ENCODE data around the gene EMX2. TPM values are rescaled to one million over a fixed set of nuclear protein-coding genes. Genes with fewer than 3 reads are reported as not detected.
"Not testable (repeated sequence)": the region's sequence is repeated elsewhere in the genome, so short reads cannot be mapped to it uniquely, and the experiment has no call there.

The EMX2 gene
- total and polyA plus RNA-seq, 10 of the 15 experiments (the other 5 are each of a cell fraction or from before 2014, with no cell fraction given) = 0.12 TPM; not detected in 9

DNA sequence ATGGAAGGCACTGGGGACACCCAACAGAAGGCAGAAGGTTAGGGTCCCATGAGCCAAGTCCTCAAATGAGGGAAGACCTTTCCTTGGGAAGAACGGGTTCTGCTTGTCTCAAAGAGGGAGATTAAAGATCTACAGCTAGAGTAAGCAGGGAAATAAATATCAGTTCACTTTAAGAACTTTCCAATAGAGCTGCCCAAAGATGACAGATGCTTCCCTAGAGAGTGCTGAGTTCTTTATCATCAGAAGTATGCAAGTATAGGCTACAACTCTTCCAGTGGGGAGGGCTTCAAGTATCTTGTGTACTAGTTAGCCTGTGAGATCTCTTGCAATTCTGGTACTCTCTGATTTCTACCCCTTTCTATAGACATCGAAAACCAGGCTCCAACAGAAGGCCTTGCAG, 39.4 kb downstream of the EMX2 start (continued):
- TF ChIP-seq, protein P1, sequence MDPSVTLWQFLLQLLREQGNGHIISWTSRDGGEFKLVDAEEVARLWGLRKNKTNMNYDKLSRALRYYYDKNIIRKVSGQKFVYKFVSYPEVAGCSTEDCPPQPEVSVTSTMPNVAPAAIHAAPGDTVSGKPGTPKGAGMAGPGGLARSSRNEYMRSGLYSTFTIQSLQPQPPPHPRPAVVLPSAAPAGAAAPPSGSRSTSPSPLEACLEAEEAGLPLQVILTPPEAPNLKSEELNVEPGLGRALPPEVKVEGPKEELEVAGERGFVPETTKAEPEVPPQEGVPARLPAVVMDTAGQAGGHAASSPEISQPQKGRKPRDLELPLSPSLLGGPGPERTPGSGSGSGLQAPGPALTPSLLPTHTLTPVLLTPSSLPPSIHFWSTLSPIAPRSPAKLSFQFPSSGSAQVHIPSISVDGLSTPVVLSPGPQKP (IDR thresholded peaks at IDR 0.05; ENCODE audit: low read depth, low read length) = no peak
- TF ChIP-seq PAX5 (IDR thresholded peaks at IDR 0.05; ENCODE audit: borderline replicate concordance, low read depth, low read length) = no peak
- TF ChIP-seq SMAD5 (IDR thresholded peaks at IDR 0.05; ENCODE audit: low read depth) = no peak
- TF ChIP-seq NFXL1 (IDR thresholded peaks at IDR 0.05; ENCODE audit: borderline replicate concordance) = no peak
- no peak for TF ChIP-seq ZSCAN29 (IDR thresholded peaks at IDR 0.05)
- no peak for TF ChIP-seq NR2F1 (conservative IDR thresholded peaks at IDR 0.05)
- TF ChIP-seq DPF2 (IDR thresholded peaks at IDR 0.05) = no peak
- TF ChIP-seq, protein P2, sequence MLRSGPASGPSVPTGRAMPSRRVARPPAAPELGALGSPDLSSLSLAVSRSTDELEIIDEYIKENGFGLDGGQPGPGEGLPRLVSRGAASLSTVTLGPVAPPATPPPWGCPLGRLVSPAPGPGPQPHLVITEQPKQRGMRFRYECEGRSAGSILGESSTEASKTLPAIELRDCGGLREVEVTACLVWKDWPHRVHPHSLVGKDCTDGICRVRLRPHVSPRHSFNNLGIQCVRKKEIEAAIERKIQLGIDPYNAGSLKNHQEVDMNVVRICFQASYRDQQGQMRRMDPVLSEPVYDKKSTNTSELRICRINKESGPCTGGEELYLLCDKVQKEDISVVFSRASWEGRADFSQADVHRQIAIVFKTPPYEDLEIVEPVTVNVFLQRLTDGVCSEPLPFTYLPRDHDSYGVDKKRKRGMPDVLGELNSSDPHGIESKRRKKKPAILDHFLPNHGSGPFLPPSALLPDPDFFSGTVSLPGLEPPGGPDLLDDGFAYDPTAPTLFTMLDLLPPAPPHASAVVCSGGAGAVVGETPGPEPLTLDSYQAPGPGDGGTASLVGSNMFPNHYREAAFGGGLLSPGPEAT (IDR thresholded peaks at IDR 0.05; ENCODE audit: low read depth) = no peak

DNA sequence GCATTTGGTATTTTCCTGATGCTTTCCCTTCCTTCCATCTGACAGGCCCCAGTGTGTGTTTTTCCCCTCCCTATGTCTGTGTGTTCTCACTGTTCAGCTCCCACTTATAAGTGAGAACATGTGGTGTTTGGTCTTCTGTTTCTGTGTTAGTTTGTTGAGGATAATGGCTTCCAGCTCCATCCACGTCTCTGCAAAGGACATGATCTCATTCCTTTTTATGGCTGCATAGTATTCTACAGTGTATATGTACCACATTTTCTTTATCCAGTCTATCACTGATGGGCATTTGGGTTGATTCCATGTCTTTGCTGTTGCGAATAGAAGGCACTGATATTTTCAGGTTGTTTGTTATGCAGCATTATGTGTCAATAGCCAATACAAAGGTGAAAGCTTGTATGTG, 42.3 kb downstream of the EMX2 start:
- CTCF ChIA-PET; DNase-seq (ENCODE audit: low read depth, low spot score); RAD21 ChIA-PET (ENCODE audit: unreplicated experiment); POLR2A ChIA-PET; H3K36me3 ChIP-seq (ENCODE audit: control insufficient read depth in 2 of 2, insufficient read depth in 2 of 2, low read length in 1 of 2); FAIRE-seq; H2AFZ ChIP-seq (ENCODE audit: control insufficient read depth, low read depth, low read length); H3K4me3 ChIP-seq; H3K9me3 ChIP-seq (replicated peaks; ENCODE audit: control insufficient read depth, insufficient read depth, low read length); H3K9ac ChIP-seq (ENCODE audit: control insufficient read depth, insufficient read depth, low read length); H3K27me3 ChIP-seq (replicated peaks in 1 of 2; ENCODE audit: control insufficient read depth in 2 of 2, insufficient read depth in 2 of 2, low read length in 1 of 2); H3K27ac ChIP-seq (ENCODE audit: control insufficient read depth, insufficient read depth); H3K4me2 ChIP-seq (ENCODE audit: control insufficient read depth, insufficient read depth); intact Hi-C loops (cut with micrococcal nuclease; ENCODE audit: unreplicated experiment); ATAC-seq; H4K20me1 ChIP-seq (ENCODE audit: control insufficient read depth, insufficient read depth); in situ Hi-C loops (cut with MboI); H3K79me2 ChIP-seq (ENCODE audit: control insufficient read depth, insufficient read depth, low read length); BruUV-seq (replicated peaks); H3K4me1 ChIP-seq (ENCODE audit: control insufficient read depth, insufficient read depth, low read length): not testable (repeated sequence)
- SMC1A ChIA-PET (ENCODE audit: uncharacterized antibody, unreplicated experiment) = interaction anchor here (0.7 to 1.1 kb wide), 2 partner anchors 20 to 70 kb away, joined by 3 read pairs; no protein-coding TSS in a partner anchor
- 15% methylated on average over 2 of the region's 2 CpGs for WGBS (ENCODE audit: insufficient coverage, insufficient replicate concordance, low lambda C conversion rate, missing lambda C conversion rate)

All from GM12878 (cell line).